Skeletal muscle tissue (tissue), 4 donors: ENCODE data around the gene CDK5RAP2. TPM values are rescaled to one million over a fixed set of nuclear protein-coding genes. Genes with fewer than 3 reads are reported as not detected.

ENCODE experiments used
- H3K27ac ChIP-seq: one replicate; pipeline ENCODE4 v1.7.0; 2013; ENCODE audit warnings: mild to moderate bottlenecking, low read depth, low read length, inconsistent platforms
- H3K27me3 ChIP-seq, 3 donors: one replicate each; pipeline ENCODE4 v1.7.0; 2013; ENCODE audit warnings: low read length in 3 of 3; ENCODE audit not compliant: control insufficient read depth in 3 of 3, insufficient read depth in 3 of 3
- H3K36me3 ChIP-seq, 3 donors: one replicate each; pipeline ENCODE4 v1.7.0; 2013; ENCODE audit warnings: low read length in 3 of 3; ENCODE audit not compliant: control insufficient read depth in 3 of 3, insufficient read depth in 3 of 3
- H3K4me1 ChIP-seq, 3 donors: one replicate each; pipeline ENCODE4 v1.7.0; 2013; ENCODE audit warnings: low read length in 3 of 3, mild to moderate bottlenecking in 3 of 3; ENCODE audit not compliant: control insufficient read depth in 3 of 3, insufficient read depth in 3 of 3
- H3K4me3 ChIP-seq, 3 donors: one replicate each; pipeline ENCODE4 v1.7.0; 2013; ENCODE audit warnings: low read length in 3 of 3
- H3K9ac ChIP-seq, 3 donors: one replicate each; pipeline ENCODE4 v1.7.0; 2013; ENCODE audit warnings: low read length in 3 of 3, mild to moderate bottlenecking in 3 of 3, moderate library complexity in 2 of 3, low read depth in 1 of 3
- H3K9me3 ChIP-seq, 3 donors: one replicate each; pipeline ENCODE4 v1.7.0; 2013; ENCODE audit warnings: low read length in 3 of 3; ENCODE audit not compliant: control insufficient read depth in 3 of 3
- total RNA-seq: library from RNA; depleted of rRNA; stranded (reverse); fragments of >200 nt; gene quantifications from one replicate; pipeline ENCODE4 v1.2.3, GENCODE V29; 2014
- donor health status: Osteomylitis.

Gene CDK5RAP2
- total RNA-seq, 1 donor from 2014 or later = 38.1 TPM

GRCh38 chr9:120344230-120344629 lies 235.7 kb downstream of the CDK5RAP2 start:
- Histone ChIP-seq H3K27me3 (no peaks in the 10 kb centered on the region), H3K9me3 (no peaks in the 10 kb centered on the region), H3K4me3 (no peak overlapping the region), H3K36me3 (no peaks in the 10 kb centered on the region), H3K4me1 (peaks cover 0 to 4% (median 4%) of the 10 kb centered on the region in 3 donors), H3K9ac (no peak overlapping the region), H3K27ac (no peak overlapping the region)

DNA sequence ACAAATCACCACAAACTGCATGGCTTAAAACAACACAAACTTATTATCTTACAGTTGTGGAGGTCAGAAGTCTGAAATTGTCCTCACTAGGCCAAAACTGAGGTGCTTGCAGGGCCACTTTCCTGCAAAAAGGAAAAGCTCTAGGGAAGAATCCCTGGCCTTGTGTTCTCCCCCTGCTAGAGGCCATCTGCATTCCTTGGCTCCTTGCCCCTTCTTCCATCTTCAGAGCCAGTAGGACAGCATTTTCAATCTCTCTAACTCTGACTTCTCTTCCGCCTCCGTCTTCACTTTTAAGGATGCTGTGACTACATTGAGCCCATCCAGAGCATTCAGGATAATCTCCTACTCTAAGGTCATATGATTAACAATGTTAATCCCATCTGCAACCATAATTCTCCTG lies 236.6 kb downstream of the CDK5RAP2 start:
- Histone ChIP-seq H3K27me3 (no peaks in the 10 kb centered on the region), H3K36me3 (no peaks in the 10 kb centered on the region), H3K4me3 (no peak overlapping the region), H3K27ac (no peak overlapping the region), H3K4me1 (peaks cover 0 to under 1% (median under 1%) of the 10 kb centered on the region in 3 donors), H3K9me3 (no peaks in the 10 kb centered on the region), H3K9ac (no peak overlapping the region)

Other genes starting within 250 kb of the CDK5RAP2 start
- 6.8 TPM for gene MEGF9, start 134.3 kb upstream of the CDK5RAP2 start, total RNA-seq
- 20.4 TPM for gene FBXW2, start 213.2 kb upstream of the CDK5RAP2 start, total RNA-seq